ENCODE results near the gene GALNT8.

Gene GALNT8

GRCh38 chr12:4762773-4763172, 42.6 kb downstream of the GALNT8 start:
- TF ChIP-seq, protein P1, sequence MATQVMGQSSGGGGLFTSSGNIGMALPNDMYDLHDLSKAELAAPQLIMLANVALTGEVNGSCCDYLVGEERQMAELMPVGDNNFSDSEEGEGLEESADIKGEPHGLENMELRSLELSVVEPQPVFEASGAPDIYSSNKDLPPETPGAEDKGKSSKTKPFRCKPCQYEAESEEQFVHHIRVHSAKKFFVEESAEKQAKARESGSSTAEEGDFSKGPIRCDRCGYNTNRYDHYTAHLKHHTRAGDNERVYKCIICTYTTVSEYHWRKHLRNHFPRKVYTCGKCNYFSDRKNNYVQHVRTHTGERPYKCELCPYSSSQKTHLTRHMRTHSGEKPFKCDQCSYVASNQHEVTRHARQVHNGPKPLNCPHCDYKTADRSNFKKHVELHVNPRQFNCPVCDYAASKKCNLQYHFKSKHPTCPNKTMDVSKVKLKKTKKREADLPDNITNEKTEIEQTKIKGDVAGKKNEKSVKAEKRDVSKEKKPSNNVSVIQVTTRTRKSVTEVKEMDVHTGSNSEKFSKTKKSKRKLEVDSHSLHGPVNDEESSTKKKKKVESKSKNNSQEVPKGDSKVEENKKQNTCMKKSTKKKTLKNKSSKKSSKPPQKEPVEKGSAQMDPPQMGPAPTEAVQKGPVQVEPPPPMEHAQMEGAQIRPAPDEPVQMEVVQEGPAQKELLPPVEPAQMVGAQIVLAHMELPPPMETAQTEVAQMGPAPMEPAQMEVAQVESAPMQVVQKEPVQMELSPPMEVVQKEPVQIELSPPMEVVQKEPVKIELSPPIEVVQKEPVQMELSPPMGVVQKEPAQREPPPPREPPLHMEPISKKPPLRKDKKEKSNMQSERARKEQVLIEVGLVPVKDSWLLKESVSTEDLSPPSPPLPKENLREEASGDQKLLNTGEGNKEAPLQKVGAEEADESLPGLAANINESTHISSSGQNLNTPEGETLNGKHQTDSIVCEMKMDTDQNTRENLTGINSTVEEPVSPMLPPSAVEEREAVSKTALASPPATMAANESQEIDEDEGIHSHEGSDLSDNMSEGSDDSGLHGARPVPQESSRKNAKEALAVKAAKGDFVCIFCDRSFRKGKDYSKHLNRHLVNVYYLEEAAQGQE (IDR thresholded peaks at IDR 0.05; ENCODE audit: insufficient read depth in 1 of 2, low read depth in 2 of 2, low read length in 2 of 2): no peak
- TF ChIP-seq SIN3A (IDR thresholded peaks at IDR 0.05; ENCODE audit: borderline replicate concordance, insufficient read depth, low read length): no peak
- TF ChIP-seq TAF1 (IDR thresholded peaks at IDR 0.05; ENCODE audit: borderline replicate concordance, insufficient read depth, low read length): no peak
- no peak for TF ChIP-seq POLR2AphosphoS5 (IDR thresholded peaks at IDR 0.05; ENCODE audit: low read depth, low read length)
- no peak for TF ChIP-seq FOXP2 (optimal IDR thresholded peaks at IDR 0.05; ENCODE audit: borderline replicate concordance, extremely low read depth, extremely low read length, insufficient read depth)

DNA sequence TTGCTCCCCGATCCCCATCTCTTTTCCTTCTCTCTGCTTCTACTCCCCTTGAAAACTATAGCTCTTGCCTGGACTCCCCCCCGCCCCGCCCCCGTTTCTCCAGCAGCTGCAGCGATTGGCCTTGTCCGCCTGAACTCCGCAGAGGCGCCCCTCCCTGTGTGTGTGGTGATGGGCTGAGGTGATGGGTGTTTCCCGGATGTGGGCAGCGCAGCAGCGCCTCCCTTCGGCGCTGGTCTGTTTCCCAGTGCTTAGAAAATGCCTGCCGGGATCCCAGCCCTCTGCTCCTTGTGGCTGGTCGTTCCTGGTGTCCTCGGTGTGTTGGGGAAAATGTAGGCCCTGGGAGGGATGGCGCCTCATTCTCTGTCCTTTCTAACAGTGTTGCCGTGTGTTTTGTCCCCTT, 43.3 kb downstream of the GALNT8 start:
- no peak for TF ChIP-seq TAF1 (IDR thresholded peaks at IDR 0.05; ENCODE audit: borderline replicate concordance, insufficient read depth, low read length)
- no peak for TF ChIP-seq POLR2AphosphoS5 (IDR thresholded peaks at IDR 0.05; ENCODE audit: low read depth, low read length)
- TF ChIP-seq, protein P1 (IDR thresholded peaks at IDR 0.05; ENCODE audit: insufficient read depth in 1 of 2, low read depth in 2 of 2, low read length in 2 of 2): no peak
- TF ChIP-seq FOXP2 (optimal IDR thresholded peaks at IDR 0.05; ENCODE audit: borderline replicate concordance, extremely low read depth, extremely low read length, insufficient read depth): no peak
- TF ChIP-seq SIN3A (IDR thresholded peaks at IDR 0.05; ENCODE audit: borderline replicate concordance, insufficient read depth, low read length): no peak

DNA sequence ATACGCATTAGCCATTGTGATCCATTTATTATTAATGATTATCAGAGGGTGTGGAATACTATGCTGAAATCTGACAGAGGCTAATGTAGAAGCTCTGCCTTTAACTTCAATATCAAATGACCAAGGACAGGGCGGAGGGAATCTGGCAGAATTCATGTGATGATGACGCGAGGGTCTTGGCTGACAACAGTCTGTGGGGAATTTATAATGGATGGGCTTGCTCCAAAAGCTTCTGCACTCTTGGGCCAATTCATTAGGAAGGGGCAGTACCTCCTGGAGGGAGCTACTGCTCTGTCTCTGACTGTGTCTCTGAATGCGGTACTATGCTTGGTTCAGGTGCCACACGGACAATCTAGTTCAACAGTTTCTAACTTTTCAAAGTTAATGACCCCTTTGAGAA, 46.2 kb downstream of the GALNT8 start:
- TF ChIP-seq TAF1 (IDR thresholded peaks at IDR 0.05; ENCODE audit: borderline replicate concordance, insufficient read depth, low read length): no peak
- TF ChIP-seq SIN3A (IDR thresholded peaks at IDR 0.05; ENCODE audit: borderline replicate concordance, insufficient read depth, low read length): no peak
- TF ChIP-seq, protein P1 (IDR thresholded peaks at IDR 0.05; ENCODE audit: insufficient read depth in 1 of 2, low read depth in 2 of 2, low read length in 2 of 2): no peak
- no peak for TF ChIP-seq POLR2AphosphoS5 (IDR thresholded peaks at IDR 0.05; ENCODE audit: low read depth, low read length)
- TF ChIP-seq FOXP2 (optimal IDR thresholded peaks at IDR 0.05; ENCODE audit: borderline replicate concordance, extremely low read depth, extremely low read length, insufficient read depth): no peak

DNA sequence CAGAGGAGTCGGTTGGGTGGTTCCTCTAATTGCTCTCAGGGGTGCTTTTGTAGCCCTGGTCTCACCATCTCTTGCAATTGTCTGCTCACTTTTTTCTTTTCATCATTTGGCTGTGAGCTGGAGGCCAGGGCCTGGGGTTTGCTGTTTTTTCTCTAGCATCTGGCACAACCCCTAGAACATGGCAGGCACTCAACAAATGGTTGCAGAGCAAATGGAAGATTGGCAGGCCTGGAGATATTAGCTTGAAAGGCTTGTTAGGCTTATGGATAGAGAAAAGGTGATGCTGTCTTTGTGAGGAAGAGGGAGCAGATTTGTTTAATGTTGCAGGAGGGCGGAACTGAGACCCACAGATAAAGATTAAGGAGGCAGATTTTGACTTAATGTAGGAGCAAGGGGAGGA, 47.0 kb downstream of the GALNT8 start:
- TF ChIP-seq SIN3A (IDR thresholded peaks at IDR 0.05; ENCODE audit: borderline replicate concordance, insufficient read depth, low read length) (no peak), TAF1 (IDR thresholded peaks at IDR 0.05; ENCODE audit: borderline replicate concordance, insufficient read depth, low read length) (no peak), FOXP2 (optimal IDR thresholded peaks at IDR 0.05; ENCODE audit: borderline replicate concordance, extremely low read depth, extremely low read length, insufficient read depth) (no peak), POLR2AphosphoS5 (IDR thresholded peaks at IDR 0.05; ENCODE audit: low read depth, low read length) (no peak)
- TF ChIP-seq, protein P1 (IDR thresholded peaks at IDR 0.05; ENCODE audit: insufficient read depth in 1 of 2, low read depth in 2 of 2, low read length in 2 of 2): no peak

DNA sequence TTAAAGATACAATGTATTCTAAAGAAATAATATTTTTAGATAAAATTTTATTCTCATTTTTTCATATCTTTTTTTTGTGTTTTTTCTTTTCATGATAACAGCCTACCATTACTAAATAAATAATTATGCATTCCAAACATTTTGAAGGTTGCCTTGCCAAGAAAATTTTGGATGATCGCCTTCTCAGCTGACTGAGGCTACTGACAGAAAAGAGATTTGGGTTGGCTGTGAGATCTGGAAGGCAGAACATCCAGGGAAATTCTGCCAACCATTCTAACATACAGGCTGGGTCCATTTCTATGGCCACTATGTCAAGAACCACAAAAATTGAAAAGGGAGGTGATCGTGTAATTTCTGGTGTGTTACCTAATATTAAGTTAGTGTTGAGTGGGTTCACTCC, 48.1 kb downstream of the GALNT8 start:
- TF ChIP-seq TAF1 (IDR thresholded peaks at IDR 0.05; ENCODE audit: borderline replicate concordance, insufficient read depth, low read length) (no peak), POLR2AphosphoS5 (IDR thresholded peaks at IDR 0.05; ENCODE audit: low read depth, low read length) (no peak), SIN3A (IDR thresholded peaks at IDR 0.05; ENCODE audit: borderline replicate concordance, insufficient read depth, low read length) (no peak)
- TF ChIP-seq, protein P1 (IDR thresholded peaks at IDR 0.05; ENCODE audit: insufficient read depth in 1 of 2, low read depth in 2 of 2, low read length in 2 of 2): no peak

Measured in PFSK-1 (cell line).